K562 (cell line): ENCODE results near the gene MFAP1. TPM values are rescaled to one million over a fixed set of nuclear protein-coding genes. Genes with fewer than 3 reads are reported as not detected.
A peak's percentile ranks its signal among the peaks of the same experiment; 100 is the strongest.

Experiments used
- AFF1 ChIP-seq, 2 experiments: fragments of 450-650 bp; IDR thresholded peaks; 2 replicates each; pipeline ENCODE4 v1.6.1; 2018; ENCODE audit warnings: mild to moderate bottlenecking in 2 of 2, low read depth in 1 of 2; ENCODE audit not compliant: partially characterized antibody in 2 of 2
- CXXC5 ChIP-seq: fragments of 250-450 bp; sonication (Bioruptor Pico); IDR thresholded peaks from 2 replicates; pipeline ENCODE4 v1.8.0; 2022; ENCODE audit warnings: inconsistent platforms, mild to moderate bottlenecking, moderate library complexity
- HNRNPL ChIP-seq: fragments of 200-400 bp; formaldehyde crosslinking; IDR thresholded peaks from 2 replicates; pipeline ENCODE4 v1.6.1; 2017; ENCODE audit warnings: low read depth, mild to moderate bottlenecking, low read length
- POLR2AphosphoS5 ChIP-seq: IDR thresholded peaks from 2 replicates; pipeline ENCODE4 v1.6.1; 2011; ENCODE audit warnings: mild to moderate bottlenecking, low read depth, low read length, moderate library complexity; ENCODE audit not compliant: control insufficient read depth, insufficient read depth
- SMAD1 ChIP-seq: fragments of 150-350 bp; IDR thresholded peaks from 2 replicates; pipeline ENCODE4 v1.6.1; 2014; ENCODE audit warnings: low read length, low read depth; ENCODE audit not compliant: partially characterized antibody
- VEZF1 ChIP-seq: fragments of 200-800 bp; sonication (Bioruptor generic); IDR thresholded peaks from 2 replicates; pipeline ENCODE4 v1.6.1; 2017; ENCODE audit warnings: missing genetic modification characterization, missing compliant biosample characterization
- ZNF282 ChIP-seq: sonication (generic); formaldehyde crosslinking; IDR thresholded peaks from 2 replicates; pipeline ENCODE4 v1.8.1; 2023; ENCODE audit warnings: missing genetic modification reagents
- ZNF431 ChIP-seq: sonication (generic); formaldehyde crosslinking; IDR thresholded peaks from 2 replicates; pipeline ENCODE4 v1.8.0; 2022; ENCODE audit warnings: mild to moderate bottlenecking, missing genetic modification reagents
- ZNF589 ChIP-seq: fragments of 200-800 bp; sonication (Bioruptor generic); IDR thresholded peaks from 2 replicates; pipeline ENCODE4 v1.6.1; 2016; ENCODE audit warnings: low read depth, missing genetic modification characterization, missing compliant biosample characterization
- polyA plus RNA-seq, 8 experiments: library from polyadenylated mRNA; depleted of rRNA in 4 of 8; stranded (reverse) in 5 of 8; unstranded in 3 of 8; fragments of >200 nt; fragmentation: Nextera tagmentation in 2 of 8; fragmentation: Illumina TruSeq in 1 of 8; extraction: Ambion mirVana in 2 of 8; extraction: Trizol in 1 of 8; gene quantifications; 2 replicates each; pipeline versions ENCODE4 v1.2.1 to v1.2.3, GENCODE V29; 2011 to 2014; ENCODE audit warnings: inconsistent platforms in 1 of 8, missing spikeins in 1 of 8
- total RNA-seq, 7 experiments: library from RNA; depleted of rRNA in 6 of 7; stranded (reverse); fragments of >200 nt in 6 of 7; fragmentation: Illumina TruSeq in 2 of 7; extraction: Trizol in 2 of 7; gene quantifications; 2 replicates each; pipeline versions ENCODE4 v1.2.1 to v1.2.3, GENCODE V29; 2011 to 2021; ENCODE audit warnings: low replicate concordance in 1 of 7
- TF ChIP-seq, protein P1 (sequence below), 2 experiments: fragments of 450-650 bp; IDR thresholded peaks; 2 replicates each; pipeline ENCODE4 v1.6.1; 2016; ENCODE audit warnings: mild to moderate bottlenecking in 2 of 2, borderline replicate concordance in 1 of 2, low read depth in 1 of 2, moderate library complexity in 1 of 2
- TF ChIP-seq, protein P2 (sequence below): sonication (generic); formaldehyde crosslinking; IDR thresholded peaks from 2 replicates; pipeline ENCODE4 v1.9.0; 2022; ENCODE audit warnings: mild to moderate bottlenecking, missing genetic modification reagents

The MFAP1 gene
- total and polyA plus RNA-seq, 9 of the 15 experiments (the other 6 are each of a cell fraction or from before 2014, with no cell fraction given) = 34.9 to 64.1 (median 48.2) TPM

DNA sequence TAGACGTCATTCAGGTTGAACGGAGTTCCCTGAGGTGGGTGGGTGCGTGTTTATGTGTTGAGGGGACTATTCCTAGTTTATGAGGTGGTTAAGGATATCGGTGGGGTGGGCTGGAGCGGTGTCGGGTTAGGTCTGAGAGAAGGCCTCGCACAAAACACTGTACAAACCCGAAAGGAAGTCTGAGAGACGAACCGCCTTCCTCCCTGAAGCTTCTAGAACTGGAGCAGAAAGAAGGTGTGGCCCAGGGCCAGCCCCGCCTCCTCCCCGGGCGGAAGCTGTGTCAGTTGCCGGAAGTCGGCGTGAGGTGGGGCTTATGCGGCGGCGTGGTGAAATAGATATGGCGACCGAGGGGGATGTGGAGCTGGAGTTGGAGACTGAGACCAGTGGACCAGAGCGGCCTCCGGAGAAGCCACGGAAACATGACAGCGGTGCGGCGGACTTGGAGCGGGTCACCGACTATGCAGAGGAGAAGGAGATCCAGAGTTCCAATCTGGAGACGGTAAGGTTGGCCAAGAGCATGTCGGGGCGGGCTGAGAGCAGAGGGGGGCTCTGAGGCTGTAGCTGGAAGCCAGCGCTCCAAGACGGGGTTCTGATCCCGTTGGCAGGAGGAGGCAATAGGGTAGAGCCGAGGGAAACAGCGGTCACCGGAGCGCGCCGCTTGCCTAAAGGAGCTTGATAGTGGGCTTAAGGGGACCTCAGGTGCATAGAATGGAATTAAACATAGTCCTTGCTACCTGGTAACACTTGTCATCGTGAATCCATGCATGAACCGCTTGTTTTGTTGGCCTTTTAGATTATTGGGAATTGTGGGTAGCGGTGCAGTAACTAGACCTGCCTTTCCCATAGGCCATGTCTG is 24.0 kb downstream of the MFAP1 start, which contains the start of gene HYPK (continued):
- TF ChIP-seq, protein P1, sequence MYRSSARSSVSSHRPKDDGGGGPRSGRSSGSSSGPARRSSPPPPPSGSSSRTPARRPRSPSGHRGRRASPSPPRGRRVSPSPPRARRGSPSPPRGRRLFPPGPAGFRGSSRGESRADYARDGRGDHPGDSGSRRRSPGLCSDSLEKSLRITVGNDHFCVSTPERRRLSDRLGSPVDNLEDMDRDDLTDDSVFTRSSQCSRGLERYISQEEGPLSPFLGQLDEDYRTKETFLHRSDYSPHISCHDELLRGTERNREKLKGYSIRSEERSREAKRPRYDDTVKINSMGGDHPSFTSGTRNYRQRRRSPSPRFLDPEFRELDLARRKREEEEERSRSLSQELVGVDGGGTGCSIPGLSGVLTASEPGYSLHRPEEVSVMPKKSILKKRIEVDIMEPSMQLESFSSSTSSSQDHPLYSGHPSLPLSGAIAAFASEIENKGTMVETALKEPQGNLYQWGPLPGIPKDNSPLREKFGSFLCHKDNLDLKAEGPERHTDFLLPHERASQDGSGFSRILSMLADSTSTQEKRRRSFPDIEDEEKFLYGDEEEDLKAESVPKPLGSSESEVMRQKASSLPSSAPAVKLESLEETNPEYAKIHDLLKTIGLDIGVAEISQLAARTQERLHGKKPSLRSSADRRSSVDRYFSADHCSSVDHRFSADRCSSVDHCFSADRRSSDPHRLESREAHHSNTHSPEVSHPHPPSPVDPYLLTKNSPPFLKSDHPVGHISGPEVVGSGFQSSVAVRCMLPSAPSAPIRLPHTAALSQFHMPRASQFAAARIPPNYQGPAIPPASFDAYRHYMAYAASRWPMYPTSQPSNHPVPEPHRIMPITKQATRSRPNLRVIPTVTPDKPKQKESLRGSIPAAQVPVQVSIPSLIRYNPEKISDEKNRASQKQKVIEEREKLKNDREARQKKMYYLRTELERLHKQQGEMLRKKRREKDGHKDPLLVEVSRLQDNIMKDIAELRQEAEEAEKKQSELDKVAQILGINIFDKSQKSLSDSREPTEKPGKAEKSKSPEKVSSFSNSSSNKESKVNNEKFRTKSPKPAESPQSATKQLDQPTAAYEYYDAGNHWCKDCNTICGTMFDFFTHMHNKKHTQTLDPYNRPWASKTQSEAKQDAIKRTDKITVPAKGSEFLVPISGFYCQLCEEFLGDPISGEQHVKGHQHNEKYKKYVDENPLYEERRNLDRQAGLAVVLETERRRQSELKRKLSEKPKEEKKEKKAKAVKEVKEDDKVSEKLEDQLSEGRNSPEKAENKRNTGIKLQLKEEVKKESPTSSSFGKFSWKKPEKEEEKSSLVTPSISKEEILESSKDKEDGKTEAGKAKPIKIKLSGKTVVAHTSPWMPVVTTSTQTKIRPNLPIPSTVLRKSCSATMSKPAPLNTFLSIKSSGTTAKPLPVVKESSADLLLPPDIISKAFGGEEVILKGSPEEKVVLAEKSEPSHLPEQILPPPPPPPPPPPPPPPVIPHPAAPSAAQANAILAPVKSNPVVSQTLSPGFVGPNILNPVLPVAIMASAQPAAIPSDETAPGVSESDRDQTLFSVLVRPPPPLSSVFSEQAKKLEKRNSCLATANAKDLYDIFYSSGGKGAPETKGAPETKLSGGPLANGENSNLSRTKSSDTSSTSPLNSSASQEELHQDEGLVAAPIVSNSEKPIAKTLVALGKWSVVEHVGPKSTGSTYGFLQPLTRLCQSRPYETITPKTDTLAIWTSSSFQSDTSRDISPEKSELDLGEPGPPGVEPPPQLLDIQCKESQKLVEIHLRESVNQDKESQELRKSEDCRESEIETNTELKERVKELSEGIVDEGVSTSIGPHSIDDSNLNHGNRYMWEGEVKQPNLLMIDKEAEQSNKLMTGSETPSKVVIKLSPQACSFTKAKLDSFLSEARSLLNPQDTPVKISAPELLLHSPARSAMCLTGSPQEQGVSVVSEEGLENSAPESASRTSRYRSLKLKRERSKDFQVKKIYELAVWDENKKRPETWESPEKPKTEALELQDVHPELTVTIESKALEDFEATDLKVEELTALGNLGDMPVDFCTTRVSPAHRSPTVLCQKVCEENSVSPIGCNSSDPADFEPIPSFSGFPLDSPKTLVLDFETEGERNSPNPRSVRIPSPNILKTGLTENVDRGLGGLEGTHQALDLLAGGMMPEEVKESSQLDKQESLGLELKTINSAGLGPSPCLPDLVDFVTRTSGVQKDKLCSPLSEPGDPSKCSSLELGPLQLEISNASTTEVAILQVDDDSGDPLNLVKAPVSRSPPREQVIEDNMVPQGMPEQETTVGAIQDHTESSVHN (IDR thresholded peaks at IDR 0.05; ENCODE audit: borderline replicate concordance in 1 of 2, low read depth in 1 of 2) = no peak
- TF ChIP-seq POLR2AphosphoS5 = peak; percentile 85
- TF ChIP-seq ZNF431 (CRISPR knock-in tag) = no peak
- no peak for TF ChIP-seq HNRNPL
- TF ChIP-seq ZNF589 = no peak
- TF ChIP-seq, protein P2, sequence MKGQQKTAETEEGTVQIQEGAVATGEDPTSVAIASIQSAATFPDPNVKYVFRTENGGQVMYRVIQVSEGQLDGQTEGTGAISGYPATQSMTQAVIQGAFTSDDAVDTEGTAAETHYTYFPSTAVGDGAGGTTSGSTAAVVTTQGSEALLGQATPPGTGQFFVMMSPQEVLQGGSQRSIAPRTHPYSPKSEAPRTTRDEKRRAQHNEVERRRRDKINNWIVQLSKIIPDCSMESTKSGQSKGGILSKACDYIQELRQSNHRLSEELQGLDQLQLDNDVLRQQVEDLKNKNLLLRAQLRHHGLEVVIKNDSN (CRISPR knock-in tag) = no peak
- TF ChIP-seq CXXC5 (CRISPR knock-in tag) = peak; percentile 66; the same call in 1 of the 2 replicates
- no peak for TF ChIP-seq ZNF282 (CRISPR knock-in tag)
- TF ChIP-seq VEZF1 = peak; percentile 68
- peak; percentile 13 to 47 for TF ChIP-seq AFF1 (IDR thresholded peaks at IDR 0.05; ENCODE audit: low read depth in 1 of 2, partially characterized antibody in 2 of 2)
- TF ChIP-seq SMAD1 = peak; percentile 79
